Heart right ventricle (tissue), 16 donors: ENCODE measurements around the gene DYNLRB2. TPM values are rescaled to one million over a fixed set of nuclear protein-coding genes. Genes with fewer than 3 reads are reported as not detected.

Experiments used
- ATAC-seq, 8 donors: fragments of 200-7000 bp; cut with Tn5 transposase; one replicate each; pipeline ENCODE4 v1.9.1; 2020; ENCODE audit warnings: mild to moderate bottlenecking in 8 of 8, moderate library complexity in 8 of 8, moderate number of reproducible peaks in 1 of 8
- DNase-seq, 2 donors: peaks; one replicate each; pipeline ENCODE4 v3.0.0-alpha.2; 2020
- H3K27ac ChIP-seq, 10 donors: fragments of 200-600 bp; sonication (generic) in 2 of 10; one replicate each; pipeline versions ENCODE4 v1.5.0 to v1.8.0; 2020 to 2022; ENCODE audit warnings: mild to moderate bottlenecking in 3 of 10
- H3K27me3 ChIP-seq, 7 donors: fragments of 200-600 bp; one replicate each; pipeline ENCODE4 v1.8.0; 2021 to 2022; ENCODE audit warnings: mild to moderate bottlenecking in 2 of 7
- H3K36me3 ChIP-seq, 9 donors: fragments of 200-600 bp; sonication (generic) in 1 of 9; one replicate each; pipeline versions ENCODE4 v1.5.0 to v1.8.0; 2020 to 2022; ENCODE audit warnings: mild to moderate bottlenecking in 2 of 9
- H3K4me1 ChIP-seq, 9 donors: fragments of 200-600 bp; sonication (generic) in 1 of 9; one replicate each; pipeline versions ENCODE4 v1.5.0 to v1.8.0; 2020 to 2022; ENCODE audit warnings: mild to moderate bottlenecking in 4 of 9
- H3K4me3 ChIP-seq, 10 donors: fragments of 200-600 bp; sonication (generic) in 2 of 10; one replicate each; pipeline versions ENCODE4 v1.5.0 to v1.8.0; 2020 to 2022; ENCODE audit warnings: mild to moderate bottlenecking in 7 of 10, moderate library complexity in 2 of 10
- H3K9me3 ChIP-seq, 11 donors: fragments of 200-600 bp in 10 of 11; sonication (generic) in 2 of 11; one replicate each; pipeline versions ENCODE4 v1.5.0 to v1.8.0; 2013 to 2022; ENCODE audit warnings: mild to moderate bottlenecking in 2 of 11, control low read depth in 1 of 11, moderate library complexity in 1 of 11
- CTCF ChIP-seq, 9 donors: fragments of 200-600 bp; sonication (generic) in 2 of 9; IDR thresholded peaks; one replicate each; pipeline versions ENCODE4 v1.5.0 to v1.8.0; 2021 to 2022; ENCODE audit warnings: antibody characterized with exemption in 9 of 9, mild to moderate bottlenecking in 5 of 9, moderate library complexity in 1 of 9
- WGBS, 2 donors: extraction: QIAGEN DNeasy Blood & Tissue Kit; methylation state at CpG; one replicate each; pipeline ENCODE4 v1.1.7; 2013; ENCODE audit warnings: inconsistent platforms in 1 of 2; 5-methylcytosine and 5-hydroxymethylcytosine counted together
- intact Hi-C, 10 donors: fragments of 100-400 bp; cut with DNase I; formaldehyde crosslinking; loops; one replicate each; pipeline versions ENCODE4 v1.11.1 to v1.14.2; 2022
- polyA plus RNA-seq, 2 donors: library from polyadenylated mRNA; stranded (reverse); fragments of 200-250 nt; gene quantifications; one replicate each; pipeline ENCODE4 v1.2.3, GENCODE V29; 2013
- total RNA-seq, 10 donors: library from RNA; stranded (reverse); fragmentation: NEBNext Ultra II Directional in 3 of 10; extraction: Animal tissue kit (Norgen Biotek cat#: 25700) in 3 of 10; gene quantifications; one replicate each; pipeline versions ENCODE4 v1.2.1 to v1.2.4, GENCODE V29; 2021 to 2023
- donor health status: Arrhythmogenic right ventricular cardiomyopathy.
- donor health status: ischemic (EF 13 %, LVEDD 7.1; RV severe dilation, severe dysfunction).
- donor health status: healthy with polysubstance abuse.
- donor health status: DM: no; HTN: yes; CAD: no.
- donor health status: DM: no; HTN: no; CAD: no.
- donor health status: ischemic (EF 25% LVEDD 6.9; RV normal size, moderate dysfunction).
- donor health status: ischemic (EF 25% LVEDD 5.7; RV mildly dilated, moderate dysfunction).
- donor health status: healthy.
- donor health status: DM: yes; HTN: yes; CAD: no.
- donor health status: Ischemic cardiomyopathy.
- donor health status: ischemic (EF 35%, LVEDD 5.7; RV mildly dilated, moderate dysfunction).
- donor health status: nonischemic (EF 11% LVEDD 7.7; RV severe dilation, severe dysfunction).
- donor health status: DM: yes; HTN: yes; CAD: no.
- donor health status: PGD.
- donor health status: ischemic (EF 29% LVEDD 5.4; RV normal size, mild dysfunction).
- donor health status: nonischemic (EF 23%, LVEDD 6.1; RV moderate dilation, normal function).

Gene DYNLRB2
- total and polyA plus RNA-seq, 12 donors, result 0.26 to 0.77 (median 0.70) TPM; not detected in 8

GRCh38 chr16:80507538-80507937 is 33.3 kb upstream of the DYNLRB2 start:
- no peaks in the 10 kb centered on the region for H3K36me3 ChIP-seq
- intact Hi-C loops, result no loop called here
- TF ChIP-seq CTCF (IDR thresholded peaks at IDR 0.05), result no peak
- H3K4me3 ChIP-seq, result no peak overlapping the region
- 57 to 67% methylated on average over 4 of the region's 4 CpGs for WGBS, 2 donors
- ATAC-seq (peak; percentile 71 to 89 (median 81)), DNase-seq (peak; percentile 18 to 56)
- no peaks in the 10 kb centered on the region for H3K9me3 ChIP-seq
- H3K4me1 ChIP-seq, result no peaks in the 10 kb centered on the region
- H3K27ac ChIP-seq, result peak overlapping the region in 2 of 10 donors; percentile 22 to 53
- H3K27me3 ChIP-seq, result peaks cover 0 to 16% (median 3%) of the 10 kb centered on the region in 7 donors

GRCh38 chr16:80509872-80510271 is 30.9 kb upstream of the DYNLRB2 start:
- Histone ChIP-seq H3K27me3 (peaks cover 0 to 33% (median 12%) of the 10 kb centered on the region in 7 donors), H3K9me3 (no peaks in the 10 kb centered on the region), H3K4me3 (no peak overlapping the region), H3K27ac (no peak overlapping the region), H3K36me3 (no peaks in the 10 kb centered on the region), H3K4me1 (peaks cover 0 to 10% (median 0%) of the 10 kb centered on the region in 9 donors)
- 40 to 46% methylated on average over 6 of the region's 6 CpGs for WGBS, 2 donors
- DNase-seq (no peak), ATAC-seq (no peak)
- intact Hi-C loops, result no loop called here
- TF ChIP-seq CTCF (IDR thresholded peaks at IDR 0.05), result no peak

GRCh38 chr16:80511824-80512592 is 28.8 kb upstream of the DYNLRB2 start:
- no peak overlapping the region for H3K4me3 ChIP-seq

GRCh38 chr16:80512593-80512853 is 28.3 kb upstream of the DYNLRB2 start:
- no peak for TF ChIP-seq CTCF (IDR thresholded peaks at IDR 0.05)
- intact Hi-C loops, result no loop called here
- Histone ChIP-seq H3K27me3 (peaks cover 0 to 50% (median 15%) of the 10 kb centered on the region in 7 donors), H3K4me3 (no peak overlapping the region), H3K4me1 (peaks cover 0 to 10% (median 0%) of the 10 kb centered on the region in 9 donors), H3K36me3 (no peaks in the 10 kb centered on the region), H3K9me3 (no peaks in the 10 kb centered on the region), H3K27ac (no peak overlapping the region)
- 72 to 74% methylated on average over 1 of the region's 1 CpG for WGBS, 2 donors
- DNase-seq (no peak), ATAC-seq (no peak)

More at GRCh38 chr16:80511824-80512592, 28.8 kb upstream of the DYNLRB2 start:
- ATAC-seq (no peak), DNase-seq (no peak)
- no peaks in the 10 kb centered on the region for H3K36me3 ChIP-seq
- 89 to 92% methylated on average over 9 of the region's 9 CpGs for WGBS, 2 donors
- peaks cover 0 to 10% (median 0%) of the 10 kb centered on the region in 9 donors for H3K4me1 ChIP-seq
- peaks cover 0 to 50% (median 15%) of the 10 kb centered on the region in 7 donors for H3K27me3 ChIP-seq
- H3K9me3 ChIP-seq, result no peaks in the 10 kb centered on the region
- intact Hi-C loops, result no loop called here
- TF ChIP-seq CTCF (IDR thresholded peaks at IDR 0.05), result no peak
- H3K27ac ChIP-seq, result no peak overlapping the region
